NCI-H748 (cell line): ENCODE results near the gene HDAC7.

Experiments
- DNase-seq: peaks from one replicate; lab custom pipeline; 2025; ENCODE audit not compliant: unreplicated experiment; lab: John Stamatoyannopoulos, UW

HDAC7 gene

DNA sequence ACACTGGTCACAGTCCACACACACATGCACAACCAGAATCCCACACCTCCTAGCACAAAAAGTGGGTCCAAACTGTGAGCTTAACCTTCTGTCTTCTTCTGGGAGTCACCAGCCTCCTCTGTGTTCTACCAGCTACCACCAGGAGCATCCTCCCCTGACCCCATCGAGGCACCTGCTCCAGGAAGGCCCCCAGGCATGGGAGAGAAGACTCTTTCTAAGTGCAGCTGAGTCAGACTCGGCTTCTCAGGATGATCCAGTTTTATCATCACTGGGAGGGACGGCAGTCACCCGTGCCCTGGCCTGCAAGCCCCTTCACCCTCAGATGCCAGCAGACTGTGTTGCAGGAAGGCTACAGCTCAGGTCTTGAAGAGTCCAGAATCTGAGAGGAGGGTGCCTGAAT lies 86.6 kb downstream of the HDAC7 start:
- no peak for DNase-seq
